Thoracic aorta (tissue), 2 donors: ENCODE data around the gene LRRC72. TPM values are rescaled to one million over a fixed set of nuclear protein-coding genes. Genes with fewer than 3 reads are reported as not detected.

Source experiments
- ATAC-seq: fragments of 150-250 bp; one replicate; pipeline ENCODE4 v1.8.0; 2017; ENCODE audit warnings: low read depth; ENCODE audit not compliant: insufficient number of reproducible peaks, low FRiP score
- DNase-seq: peaks from one replicate; pipeline ENCODE4 v3.0.0-alpha.2; 2020; ENCODE audit warnings: low spot score
- H3K27ac ChIP-seq, 2 donors: fragments of 200-600 bp; sonication (generic); 1 replicate in 1 of 2; 2 replicates in 1 of 2; pipeline ENCODE4 v1.5.1; 2016; ENCODE audit warnings: mild to moderate bottlenecking in 2 of 2, moderate library complexity in 2 of 2
- H3K27me3 ChIP-seq: fragments of 200-600 bp; sonication (generic); replicated peaks from 2 replicates; pipeline ENCODE4 v1.6.0; 2016; ENCODE audit warnings: mild to moderate bottlenecking; ENCODE audit not compliant: insufficient read depth
- H3K36me3 ChIP-seq: fragments of 200-600 bp; sonication (generic); one replicate; pipeline ENCODE4 v1.5.1; 2016
- H3K4me1 ChIP-seq, 2 donors: fragments of 200-600 bp; sonication (generic); 1 replicate in 1 of 2; 2 replicates in 1 of 2; pipeline versions ENCODE4 v1.5.1 to v1.6.0; 2016; ENCODE audit warnings: low read depth in 2 of 2, mild to moderate bottlenecking in 1 of 2; ENCODE audit not compliant: control insufficient read depth in 1 of 2
- H3K4me3 ChIP-seq: fragments of 200-600 bp; sonication (generic); 2 replicates; pipeline ENCODE4 v1.5.1; 2016; ENCODE audit warnings: mild to moderate bottlenecking
- H3K9me3 ChIP-seq: fragments of 200-600 bp; sonication (generic); 2 replicates; pipeline ENCODE4 v1.5.1; 2016
- total RNA-seq, 2 donors: library from RNA; depleted of rRNA; stranded (reverse); fragments of >200 nt; gene quantifications; one replicate each; pipeline versions ENCODE4 v1.1.0 to v1.2.3, GENCODE V29; 2016
- TF ChIP-seq, protein P1 (sequence below): fragments of 200-600 bp; sonication (generic); IDR thresholded peaks from one replicate; pipeline ENCODE4 v1.5.1; 2019; ENCODE audit warnings: antibody characterized with exemption

Gene LRRC72
- total RNA-seq, 2 donors from 2014 or later, result not detected

DNA sequence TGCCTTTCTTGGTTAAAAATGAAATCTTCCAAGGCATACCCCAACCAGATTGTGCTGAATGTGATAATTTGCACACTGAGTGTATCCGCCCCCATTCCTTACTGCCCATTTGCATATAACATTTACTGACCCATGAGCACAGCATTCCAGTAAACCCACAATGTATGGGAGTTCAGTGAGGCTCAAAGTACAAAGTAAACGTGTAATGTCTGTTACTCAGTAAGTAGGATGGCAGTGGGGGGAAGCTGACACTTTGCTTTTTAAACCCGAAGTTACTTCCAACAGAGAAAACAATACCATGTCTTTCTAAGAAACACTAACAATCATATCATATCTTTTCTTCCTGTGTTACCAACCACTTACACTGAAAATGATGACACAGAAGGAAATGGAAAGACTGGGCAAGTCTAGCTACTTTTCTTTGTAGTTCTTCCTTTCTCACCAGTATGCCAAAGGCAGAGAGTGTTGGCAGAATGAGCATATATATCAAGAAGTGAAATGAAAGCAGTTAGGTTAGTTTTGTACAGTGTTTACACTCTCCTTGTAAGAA, 34.0 kb upstream of the LRRC72 start:
- TF ChIP-seq, protein P1, sequence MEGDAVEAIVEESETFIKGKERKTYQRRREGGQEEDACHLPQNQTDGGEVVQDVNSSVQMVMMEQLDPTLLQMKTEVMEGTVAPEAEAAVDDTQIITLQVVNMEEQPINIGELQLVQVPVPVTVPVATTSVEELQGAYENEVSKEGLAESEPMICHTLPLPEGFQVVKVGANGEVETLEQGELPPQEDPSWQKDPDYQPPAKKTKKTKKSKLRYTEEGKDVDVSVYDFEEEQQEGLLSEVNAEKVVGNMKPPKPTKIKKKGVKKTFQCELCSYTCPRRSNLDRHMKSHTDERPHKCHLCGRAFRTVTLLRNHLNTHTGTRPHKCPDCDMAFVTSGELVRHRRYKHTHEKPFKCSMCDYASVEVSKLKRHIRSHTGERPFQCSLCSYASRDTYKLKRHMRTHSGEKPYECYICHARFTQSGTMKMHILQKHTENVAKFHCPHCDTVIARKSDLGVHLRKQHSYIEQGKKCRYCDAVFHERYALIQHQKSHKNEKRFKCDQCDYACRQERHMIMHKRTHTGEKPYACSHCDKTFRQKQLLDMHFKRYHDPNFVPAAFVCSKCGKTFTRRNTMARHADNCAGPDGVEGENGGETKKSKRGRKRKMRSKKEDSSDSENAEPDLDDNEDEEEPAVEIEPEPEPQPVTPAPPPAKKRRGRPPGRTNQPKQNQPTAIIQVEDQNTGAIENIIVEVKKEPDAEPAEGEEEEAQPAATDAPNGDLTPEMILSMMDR, result no peak
- no peak overlapping the region for H3K4me3 ChIP-seq
- H3K9me3 ChIP-seq, result no peaks in the 10 kb centered on the region
- no peaks in the 10 kb centered on the region for H3K4me1 ChIP-seq
- DNase-seq (no peak), ATAC-seq (no peak)
- no peak overlapping the region for H3K27ac ChIP-seq
- no peaks in the 10 kb centered on the region for H3K36me3 ChIP-seq
- no peaks in the 10 kb centered on the region for H3K27me3 ChIP-seq

DNA sequence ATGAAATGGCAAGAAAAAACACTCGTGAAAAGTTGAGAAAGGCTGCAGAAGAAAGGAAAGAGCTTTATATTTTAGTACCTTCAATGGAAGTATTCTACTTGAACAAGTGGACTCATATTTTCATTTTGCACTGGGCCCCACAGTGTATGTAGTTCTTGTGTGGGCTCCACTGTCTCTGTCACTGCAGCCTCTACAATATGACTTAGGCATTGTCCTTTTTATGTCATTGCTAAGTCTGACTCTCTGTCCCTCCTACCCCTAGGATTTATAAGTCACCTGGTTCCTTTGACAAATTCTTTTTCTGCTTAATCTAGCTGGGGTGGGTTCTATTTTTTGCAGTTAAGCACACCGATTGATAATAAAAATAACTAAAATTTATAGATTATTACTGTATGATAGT, 33.4 kb upstream of the LRRC72 start:
- no peak for ATAC-seq
- Histone ChIP-seq H3K27ac (no peak overlapping the region), H3K27me3 (no peaks in the 10 kb centered on the region)

DNA sequence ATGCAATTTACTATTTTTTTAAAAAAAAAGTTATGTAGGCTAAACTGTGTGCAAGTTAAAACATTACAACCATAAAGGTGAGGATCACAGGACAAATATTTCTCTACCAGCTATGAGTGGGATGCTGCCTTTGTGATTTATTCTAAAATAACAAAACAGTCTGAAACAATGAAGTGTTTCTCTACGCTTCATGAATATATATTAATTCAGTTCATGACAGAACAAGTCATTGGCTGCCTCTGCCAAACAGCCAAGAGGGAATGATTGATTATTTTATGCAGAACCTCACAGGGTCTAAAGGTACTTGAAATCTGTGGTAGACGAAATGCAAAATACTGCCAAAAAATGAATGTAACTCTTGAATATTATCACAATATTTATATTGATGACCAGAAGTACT, 32.1 kb upstream of the LRRC72 start:
- no peak for ATAC-seq
- Histone ChIP-seq H3K9me3 (no peaks in the 10 kb centered on the region), H3K4me1 (no peaks in the 10 kb centered on the region), H3K36me3 (no peaks in the 10 kb centered on the region), H3K27me3 (no peaks in the 10 kb centered on the region), H3K4me3 (no peak overlapping the region), H3K27ac (no peak overlapping the region)
- no peak for DNase-seq
- TF ChIP-seq, protein P1, result no peak

More for the DNA sequence above, 33.4 kb upstream of the LRRC72 start:
- H3K36me3 ChIP-seq, result no peaks in the 10 kb centered on the region
- TF ChIP-seq, protein P1, result no peak
- H3K9me3 ChIP-seq, result no peaks in the 10 kb centered on the region
- no peak overlapping the region for H3K4me3 ChIP-seq
- no peaks in the 10 kb centered on the region for H3K4me1 ChIP-seq
- no peak for DNase-seq

DNA sequence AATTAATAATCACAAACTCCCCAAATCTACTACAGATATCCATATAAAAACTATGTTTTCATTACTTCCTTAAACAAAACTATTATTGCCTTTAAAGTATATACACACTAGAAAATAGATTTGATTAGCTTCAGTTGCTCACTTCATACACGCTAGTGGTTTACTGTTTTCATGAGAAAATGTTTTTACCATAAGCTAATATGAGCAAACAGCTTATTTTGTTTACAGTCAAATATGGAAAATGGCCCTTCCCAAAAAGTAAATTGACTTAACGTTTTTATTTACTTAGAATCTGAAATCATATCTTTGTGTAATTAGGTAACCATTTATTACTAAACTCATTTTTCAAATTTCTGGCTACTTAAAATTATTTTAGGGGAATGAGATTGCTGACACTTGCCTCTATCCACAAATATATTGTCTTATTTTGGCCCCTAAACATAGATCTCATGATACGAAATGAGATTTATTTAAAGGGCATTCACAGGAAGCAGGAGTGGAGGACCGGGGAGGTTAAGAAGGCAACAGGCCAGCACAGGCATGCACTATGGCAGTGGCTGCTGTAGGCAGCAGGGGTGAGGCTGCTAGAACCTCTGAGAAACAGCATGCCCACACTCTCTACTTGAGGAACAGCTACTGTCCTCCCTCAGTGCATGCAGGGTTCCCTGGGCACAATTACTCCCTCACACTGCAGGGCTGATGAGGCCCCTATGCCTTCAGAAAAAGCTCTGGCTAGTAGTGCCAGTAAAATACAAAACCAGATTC, 31.5 kb upstream of the LRRC72 start:
- Histone ChIP-seq H3K9me3 (no peaks in the 10 kb centered on the region), H3K4me1 (no peaks in the 10 kb centered on the region), H3K27ac (no peak overlapping the region), H3K4me3 (no peak overlapping the region), H3K27me3 (no peaks in the 10 kb centered on the region), H3K36me3 (no peaks in the 10 kb centered on the region)
- TF ChIP-seq, protein P1, result no peak
- no peak for DNase-seq
- ATAC-seq, result no peak

DNA sequence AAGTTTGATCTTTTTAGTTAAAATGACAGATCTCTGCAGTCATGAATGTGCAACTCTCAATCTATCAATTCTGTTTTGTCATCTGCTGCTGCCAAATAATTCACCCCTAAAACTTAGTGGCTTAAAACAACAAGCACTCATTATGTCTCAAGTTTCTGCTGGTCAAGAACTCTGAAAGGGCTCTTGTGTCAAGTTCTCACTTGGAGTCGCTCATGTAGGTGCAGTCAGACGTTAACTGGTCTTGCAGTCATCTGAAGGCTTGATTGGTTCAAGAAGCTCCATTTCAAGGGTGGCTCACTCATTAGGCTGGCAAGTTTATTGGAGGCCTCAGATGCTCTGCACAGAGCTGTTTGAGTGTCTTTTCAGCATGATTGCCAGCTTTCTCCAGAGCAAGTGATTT, 28.5 kb upstream of the LRRC72 start:
- DNase-seq, result no peak
- H3K4me3 ChIP-seq, result no peak overlapping the region
- ATAC-seq, result no peak
- H3K36me3 ChIP-seq, result no peaks in the 10 kb centered on the region
- H3K27me3 ChIP-seq, result no peaks in the 10 kb centered on the region
- no peaks in the 10 kb centered on the region for H3K9me3 ChIP-seq
- H3K4me1 ChIP-seq, result no peaks in the 10 kb centered on the region
- TF ChIP-seq, protein P1, result no peak
- no peak overlapping the region for H3K27ac ChIP-seq
